CD8-positive, alpha-beta memory T cell (primary cell): ENCODE data around the gene GSDMA. TPM values are rescaled to one million over a fixed set of nuclear protein-coding genes. Genes with fewer than 3 reads are reported as not detected.

Experiments used
- CTCF ChIA-PET: fragments of 350-600 bp; sonication (Branson Sonifier 250); formaldehyde crosslinking; loops from one replicate; lab custom pipeline; 2021; ENCODE audit warnings: antibody characterized with exemption; lab: Charles Lee
- POLR2A ChIA-PET: fragments of 350-600 bp; sonication (Branson Sonifier 250); formaldehyde crosslinking; loops from one replicate; lab custom pipeline; 2021; ENCODE audit warnings: antibody characterized with exemption; lab: Charles Lee
- DNase-seq, 5 donors: peaks; one replicate each; pipeline versions ENCODE4 v3.0.0 to v3.0.0-alpha.2; 2020 to 2022; ENCODE audit warnings: mixed read lengths in 1 of 5
- H3K27ac ChIP-seq: one replicate; pipeline ENCODE4 v1.7.0; 2013; ENCODE audit warnings: low read depth, mild to moderate bottlenecking, low read length, moderate library complexity
- H3K27me3 ChIP-seq: 2 replicates; pipeline ENCODE4 v1.7.0; 2013; ENCODE audit warnings: low read length, mild to moderate bottlenecking; ENCODE audit not compliant: insufficient read depth, poor library complexity, severe bottlenecking
- H3K36me3 ChIP-seq: 2 replicates; pipeline ENCODE4 v1.7.0; 2013; ENCODE audit warnings: mild to moderate bottlenecking, low read length, moderate library complexity; ENCODE audit not compliant: insufficient read depth
- H3K4me1 ChIP-seq: 2 replicates; pipeline ENCODE4 v1.7.0; 2013; ENCODE audit warnings: mild to moderate bottlenecking, low read length, moderate library complexity; ENCODE audit not compliant: insufficient read depth
- H3K4me3 ChIP-seq: 2 replicates; pipeline ENCODE4 v1.7.0; 2013; ENCODE audit warnings: mild to moderate bottlenecking, low read length
- H3K9me3 ChIP-seq: 2 replicates; pipeline ENCODE4 v1.7.0; 2013; ENCODE audit warnings: mild to moderate bottlenecking, low read length
- H3K27ac Mint-ChIP-seq, 8 donors: one replicate each; pipeline ENCODE4 v1.8.0; 2020 to 2021; ENCODE audit warnings: mixed read lengths in 8 of 8, mild to moderate bottlenecking in 6 of 8, inconsistent platforms in 3 of 8, moderate library complexity in 3 of 8
- H3K27me3 Mint-ChIP-seq, 2 donors: one replicate each; pipeline ENCODE4 v1.8.0; 2020 to 2021; ENCODE audit warnings: mixed read lengths in 2 of 2, mild to moderate bottlenecking in 1 of 2, moderate library complexity in 1 of 2
- H3K36me3 Mint-ChIP-seq, 3 donors: one replicate each; pipeline ENCODE4 v1.8.0; 2020 to 2021; ENCODE audit warnings: mixed read lengths in 3 of 3, inconsistent platforms in 1 of 3, mild to moderate bottlenecking in 1 of 3
- H3K4me1 Mint-ChIP-seq, 3 donors: one replicate each; pipeline ENCODE4 v1.8.0; 2020 to 2021; ENCODE audit warnings: mixed read lengths in 3 of 3, inconsistent platforms in 1 of 3, mild to moderate bottlenecking in 1 of 3
- H3K4me3 Mint-ChIP-seq, 7 donors: one replicate each; pipeline ENCODE4 v1.8.0; 2020 to 2021; ENCODE audit warnings: mixed read lengths in 7 of 7, mild to moderate bottlenecking in 6 of 7, moderate library complexity in 4 of 7, inconsistent platforms in 2 of 7
- H3K9me3 Mint-ChIP-seq, 5 donors: one replicate each; pipeline ENCODE4 v1.8.0; 2020 to 2022; ENCODE audit warnings: mixed read lengths in 5 of 5, mild to moderate bottlenecking in 3 of 5, moderate library complexity in 2 of 5, inconsistent platforms in 1 of 5
- polyA plus RNA-seq: library from polyadenylated mRNA; unstranded; fragments of 300-500 nt; fragmentation: Illumina TruSeq; gene quantifications from one replicate; pipeline ENCODE4 v1.2.3, GENCODE V29; 2021
- total RNA-seq, 2 experiments: library from RNA; stranded (reverse); gene quantifications; one replicate each; pipeline ENCODE4 v1.2.3, GENCODE V29; 2021

Gene GSDMA
- total and polyA plus RNA-seq, 3 experiments from 2014 or later = 0.14 TPM; not detected in 2

GRCh38 chr17:39953471-39953888, 9.3 kb upstream of the GSDMA start:
- H3K4me1 ChIP-seq = peaks cover 12% of the 10 kb centered on the region
- Mint-ChIP-seq H3K27ac (peak overlapping the region; percentile 55 to 89 (median 80)), H3K36me3 (no peaks in the 10 kb centered on the region), H3K4me3 (peak overlapping the region; percentile 75 to 95 (median 86)), H3K27me3 (no peaks in the 10 kb centered on the region), H3K4me1 (peaks cover 7 to 19% (median 10%) of the 10 kb centered on the region in 3 donors), H3K9me3 (no peaks in the 10 kb centered on the region)
- H3K27me3 ChIP-seq = no peaks in the 10 kb centered on the region
- ChIA-PET CTCF (interaction anchor here (1.1 to 3.6 kb wide), 3 partner anchors 11 to 331 kb away, joined by 4 to 23 read pairs (median 7); partner anchors contain the start of gene PSMD3), POLR2A (interaction anchor here (2.7 kb wide), 1 partner anchor 27 kb away, joined by 17 read pairs; the partner anchor contains the start of gene PSMD3)
- H3K27ac ChIP-seq = peak overlapping the region; percentile 53
- no peaks in the 10 kb centered on the region for H3K36me3 ChIP-seq
- no peak for DNase-seq
- H3K4me3 ChIP-seq = peak overlapping the region; percentile 62
- H3K9me3 ChIP-seq = no peaks in the 10 kb centered on the region

DNA sequence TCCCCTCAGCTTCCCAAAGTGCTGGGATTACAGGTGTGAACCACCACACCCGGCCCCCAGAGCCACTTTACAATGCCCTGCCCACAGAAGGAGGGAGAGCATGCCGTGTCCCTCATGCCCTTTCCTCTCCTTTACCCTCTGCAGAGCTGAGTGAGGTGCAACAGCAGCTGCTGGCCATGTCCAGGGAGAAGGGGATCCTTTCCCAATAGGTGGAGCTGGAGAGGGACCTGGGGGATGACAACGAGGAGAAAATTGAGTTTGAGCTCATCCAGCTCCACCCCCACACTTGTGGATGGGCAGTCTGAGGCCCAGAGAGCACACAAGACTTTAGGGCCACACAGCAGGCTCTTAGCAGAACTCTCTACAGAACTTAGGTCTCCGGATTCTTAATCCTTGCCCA, 7.9 kb upstream of the GSDMA start:
- POLR2A ChIA-PET = interaction anchor here (2.7 kb wide), 1 partner anchor 26 kb away, joined by 17 read pairs; the partner anchor contains the start of gene PSMD3
- H3K4me3 Mint-ChIP-seq = no peak overlapping the region

DNA sequence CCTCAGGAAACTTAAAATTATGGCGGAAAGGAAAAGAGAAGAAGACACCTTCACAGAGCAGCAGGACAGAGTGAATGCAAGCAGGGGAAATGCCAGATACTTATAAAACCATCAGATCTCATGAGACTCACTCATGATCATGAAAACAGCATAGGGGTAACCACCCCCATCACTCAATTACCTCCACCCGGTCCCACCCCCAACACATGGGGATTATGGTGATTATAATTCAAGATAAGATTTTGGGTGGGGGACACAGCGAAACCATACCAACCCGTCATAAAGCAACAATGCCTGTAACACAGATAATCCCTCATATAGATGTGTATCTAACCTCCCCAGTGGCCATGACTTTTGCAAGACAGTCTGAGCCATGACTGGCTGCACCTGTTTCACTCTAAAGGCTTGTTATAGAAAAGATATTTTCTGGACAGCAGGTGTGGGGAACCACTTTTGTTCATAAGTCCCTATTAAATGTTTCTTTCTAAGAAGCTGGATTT, 7.0 kb upstream of the GSDMA start:
- Histone ChIP-seq H3K4me1 (peaks cover 12% of the 10 kb centered on the region), H3K27me3 (no peaks in the 10 kb centered on the region), H3K4me3 (no peak overlapping the region), H3K27ac (no peak overlapping the region), H3K36me3 (no peaks in the 10 kb centered on the region), H3K9me3 (no peaks in the 10 kb centered on the region)
- POLR2A ChIA-PET = interaction anchor here (1.3 to 2.7 kb wide), 2 partner anchors 25 kb away, joined by 4 to 17 read pairs; partner anchors contain the start of gene PSMD3
- Mint-ChIP-seq H3K36me3 (no peaks in the 10 kb centered on the region), H3K4me1 (peaks cover 13 to 24% (median 14%) of the 10 kb centered on the region in 3 donors), H3K27ac (peak overlapping the region in 2 of 8 donors; percentile 2 to 36), H3K4me3 (peak overlapping the region in 1 of 7 donors; percentile 64), H3K27me3 (peaks cover 0 to 3% of the 10 kb centered on the region in 2 donors), H3K9me3 (no peaks in the 10 kb centered on the region)
- no peak for DNase-seq
- CTCF ChIA-PET = interaction anchor here (1.3 to 5.7 kb wide), 3 partner anchors 24 to 30 kb away, joined by 3 to 54 read pairs (median 23); partner anchors contain the start of gene PSMD3

More for the DNA sequence above, 7.9 kb upstream of the GSDMA start:
- Histone ChIP-seq H3K27me3 (no peaks in the 10 kb centered on the region), H3K4me1 (peaks cover 12% of the 10 kb centered on the region), H3K36me3 (no peaks in the 10 kb centered on the region), H3K27ac (no peak overlapping the region), H3K9me3 (no peaks in the 10 kb centered on the region), H3K4me3 (no peak overlapping the region)
- no peaks in the 10 kb centered on the region for H3K27me3 Mint-ChIP-seq
- H3K9me3 Mint-ChIP-seq = no peaks in the 10 kb centered on the region
- DNase-seq = no peak
- CTCF ChIA-PET = interaction anchor here (1.0 to 3.6 kb wide), 4 partner anchors 9 to 225 kb away, joined by 3 to 23 read pairs (median 5); partner anchors contain the start of gene PSMD3
- peak overlapping the region in 3 of 8 donors; percentile 23 to 82 (median 56) for H3K27ac Mint-ChIP-seq
- no peaks in the 10 kb centered on the region for H3K36me3 Mint-ChIP-seq
- peaks cover 13 to 24% (median 14%) of the 10 kb centered on the region in 3 donors for H3K4me1 Mint-ChIP-seq

GRCh38 chr17:39960524-39961041, 2.2 kb upstream of the GSDMA start:
- H3K27ac Mint-ChIP-seq = no peak overlapping the region
- Histone ChIP-seq H3K4me3 (no peak overlapping the region), H3K4me1 (peaks cover 27% of the 10 kb centered on the region), H3K27me3 (no peaks in the 10 kb centered on the region), H3K27ac (no peak overlapping the region), H3K36me3 (no peaks in the 10 kb centered on the region), H3K9me3 (no peaks in the 10 kb centered on the region)
- peaks cover 2 to 7% of the 10 kb centered on the region in 2 donors for H3K27me3 Mint-ChIP-seq
- H3K4me1 Mint-ChIP-seq = peaks cover 18 to 31% (median 23%) of the 10 kb centered on the region in 3 donors
- DNase-seq = no peak
- H3K4me3 Mint-ChIP-seq = no peak overlapping the region
- no peaks in the 10 kb centered on the region for H3K36me3 Mint-ChIP-seq
- CTCF ChIA-PET = interaction anchor here (5.7 kb wide), 1 partner anchor 19 kb away, joined by 54 read pairs; the partner anchor contains the start of gene PSMD3
- POLR2A ChIA-PET = no interaction called here
- H3K9me3 Mint-ChIP-seq = no peaks in the 10 kb centered on the region

DNA sequence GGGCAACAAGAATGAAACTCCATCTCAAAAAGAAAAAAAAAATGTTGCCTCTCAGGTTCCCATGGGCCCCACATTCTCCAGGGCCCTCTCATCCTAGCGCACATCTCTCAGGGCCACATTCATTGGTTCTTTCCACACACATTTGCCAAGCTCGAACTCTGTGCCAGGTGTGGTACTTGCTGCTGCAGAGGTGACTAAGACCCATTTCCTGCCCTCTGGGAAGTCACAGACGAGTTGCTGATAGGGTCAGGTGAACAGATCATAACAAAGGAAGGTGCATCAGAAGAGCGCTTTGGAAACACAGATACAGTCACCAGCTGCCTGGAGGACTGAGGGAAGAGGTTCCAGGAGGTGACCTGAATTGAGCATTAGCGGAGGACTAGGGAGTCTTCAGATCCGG, 1.0 kb downstream of the GSDMA start:
- H3K36me3 Mint-ChIP-seq = no peaks in the 10 kb centered on the region
- H3K27me3 Mint-ChIP-seq = peaks cover 2 to 16% of the 10 kb centered on the region in 2 donors
- Histone ChIP-seq H3K36me3 (no peaks in the 10 kb centered on the region), H3K27me3 (no peaks in the 10 kb centered on the region), H3K4me3 (no peak overlapping the region), H3K4me1 (peaks cover 27% of the 10 kb centered on the region), H3K9me3 (no peaks in the 10 kb centered on the region), H3K27ac (no peak overlapping the region)
- ChIA-PET POLR2A (no interaction called here), CTCF (interaction anchor here (2.5 kb wide), 1 partner anchor 10 kb away, joined by 7 read pairs; no protein-coding TSS in a partner anchor)
- no peak for DNase-seq
- no peaks in the 10 kb centered on the region for H3K9me3 Mint-ChIP-seq
- peak overlapping the region in 4 of 7 donors; percentile 8 to 33 (median 29) for H3K4me3 Mint-ChIP-seq
- H3K27ac Mint-ChIP-seq = peak overlapping the region in 7 of 8 donors; percentile 0 to 89 (median 21)
- H3K4me1 Mint-ChIP-seq = peaks cover 17 to 50% (median 35%) of the 10 kb centered on the region in 3 donors

GRCh38 chr17:39965017-39965699, 2.4 kb downstream of the GSDMA start:
- POLR2A ChIA-PET = no interaction called here
- no peak for DNase-seq
- peaks cover 13 to 47% (median 31%) of the 10 kb centered on the region in 3 donors for H3K4me1 Mint-ChIP-seq
- Histone ChIP-seq H3K4me3 (no peak overlapping the region), H3K4me1 (peaks cover 27% of the 10 kb centered on the region), H3K27ac (no peak overlapping the region), H3K27me3 (no peaks in the 10 kb centered on the region), H3K9me3 (no peaks in the 10 kb centered on the region), H3K36me3 (no peaks in the 10 kb centered on the region)
- no peaks in the 10 kb centered on the region for H3K9me3 Mint-ChIP-seq
- H3K36me3 Mint-ChIP-seq = peaks cover 0 to 3% (median 0%) of the 10 kb centered on the region in 3 donors
- CTCF ChIA-PET = interaction anchor here (1.6 to 2.5 kb wide), 2 partner anchors 11 to 16 kb away, joined by 3 to 7 read pairs; partner anchors contain the start of gene PSMD3
- peaks cover 6 to 25% of the 10 kb centered on the region in 2 donors for H3K27me3 Mint-ChIP-seq
- peak overlapping the region in 2 of 8 donors; percentile 14 to 54 for H3K27ac Mint-ChIP-seq
- peak overlapping the region in 1 of 7 donors; percentile 11 for H3K4me3 Mint-ChIP-seq

- H3K36me3 Mint-ChIP-seq = peaks cover 0 to 3% (median 0%) of the 10 kb centered on the region in 3 donors
- ChIA-PET POLR2A (no interaction called here), CTCF (interaction anchor here (1.6 to 2.4 kb wide), 3 partner anchors 9 to 14 kb away, joined by 3 to 7 read pairs (median 5); partner anchors contain the start of gene PSMD3)
Measured at GRCh38 chr17:39966771-39967170, 4.0 kb downstream of the GSDMA start.

More at GRCh38 chr17:39966771-39967170, 4.0 kb downstream of the GSDMA start:
- Histone ChIP-seq H3K9me3 (no peaks in the 10 kb centered on the region), H3K36me3 (no peaks in the 10 kb centered on the region), H3K4me1 (peaks cover 26% of the 10 kb centered on the region), H3K27me3 (no peaks in the 10 kb centered on the region), H3K4me3 (no peak overlapping the region), H3K27ac (no peak overlapping the region)
- Mint-ChIP-seq H3K27ac (peak overlapping the region in 5 of 8 donors; percentile 8 to 62 (median 20)), H3K27me3 (peaks cover 6 to 34% of the 10 kb centered on the region in 2 donors), H3K4me1 (peaks cover 13 to 42% (median 31%) of the 10 kb centered on the region in 3 donors), H3K4me3 (peak overlapping the region in 4 of 7 donors; percentile 13 to 69 (median 38)), H3K9me3 (no peaks in the 10 kb centered on the region)
- no peak for DNase-seq
